GM12878 (cell line): ENCODE data around the gene ELAVL1. TPM values are rescaled to one million over a fixed set of nuclear protein-coding genes. Genes with fewer than 3 reads are reported as not detected.

ENCODE experiments used
- CBFB ChIP-seq: IDR thresholded peaks from 2 replicates; pipeline ENCODE4 v1.6.1; 2016; ENCODE audit warnings: antibody characterized with exemption, low read depth
- ETV6 ChIP-seq, 2 experiments: fragments of 450-650 bp in 1 of 2; IDR thresholded peaks in 1 of 2; conservative IDR thresholded peaks in 1 of 2; 2 replicates each; pipeline ENCODE4 v1.6.1; 2014; ENCODE audit warnings: antibody characterized with exemption in 1 of 2, borderline replicate concordance in 1 of 2, low read depth in 1 of 2, mild to moderate bottlenecking in 1 of 2, moderate library complexity in 1 of 2
- GABPA ChIP-seq: IDR thresholded peaks from 2 replicates; pipeline ENCODE4 v1.6.1; 2014; ENCODE audit warnings: antibody characterized with exemption, low read depth, mild to moderate bottlenecking, inconsistent platforms
- POLR2AphosphoS5 ChIP-seq: IDR thresholded peaks from 2 replicates; pipeline ENCODE4 v1.6.1; 2011; ENCODE audit warnings: mild to moderate bottlenecking, low read length, inconsistent platforms
- SUPT20H ChIP-seq: IDR thresholded peaks from 2 replicates; pipeline ENCODE4 v1.6.1; 2011; ENCODE audit warnings: low read depth, mild to moderate bottlenecking, low read length, moderate library complexity, borderline replicate concordance; ENCODE audit not compliant: control insufficient read depth
- ZNF207 ChIP-seq: fragments of 450-650 bp; IDR thresholded peaks from 2 replicates; pipeline ENCODE4 v1.6.1; 2014; ENCODE audit warnings: antibody characterized with exemption, mild to moderate bottlenecking, borderline replicate concordance
- polyA plus RNA-seq, 11 experiments: library from polyadenylated mRNA; depleted of rRNA in 4 of 11; unstranded in 6 of 11; stranded (reverse) in 5 of 11; fragments of >200 nt; fragmentation: Nextera tagmentation in 4 of 11; fragmentation: Illumina TruSeq in 1 of 11; extraction: Ambion mirVana in 4 of 11; extraction: Trizol in 1 of 11; gene quantifications; 1 replicate in 1 of 11; 2 replicates in 10 of 11; pipeline versions ENCODE4 v1.2.1 to v1.2.3, GENCODE V29; 2011 to 2016; ENCODE audit warnings: inconsistent platforms in 2 of 11, missing spikeins in 2 of 11, low read depth in 1 of 11
- total RNA-seq, 4 experiments: library from RNA; depleted of rRNA in 3 of 4; stranded (reverse); fragments of >200 nt in 3 of 4; fragmentation: Illumina TruSeq in 1 of 4; extraction: Trizol in 1 of 4; gene quantifications; 2 replicates each; pipeline versions ENCODE4 v1.2.1 to v1.2.3, GENCODE V29; 2013 to 2021
- TF ChIP-seq, protein P1 (sequence below): fragments of 450-650 bp; IDR thresholded peaks from 2 replicates; pipeline ENCODE4 v1.6.1; 2016; ENCODE audit warnings: mild to moderate bottlenecking
- TF ChIP-seq, protein P2 (sequence below): IDR thresholded peaks from 2 replicates; pipeline ENCODE4 v1.6.1; 2012; ENCODE audit warnings: low read depth, low read length, improper control_type of control experiment
- TF ChIP-seq, protein P3 (sequence below): fragments of 450-650 bp; IDR thresholded peaks from 2 replicates; pipeline ENCODE4 v1.6.1; 2016; ENCODE audit warnings: mild to moderate bottlenecking
- TF ChIP-seq, protein P4 (sequence below): fragments of 450-650 bp; IDR thresholded peaks from 2 replicates; pipeline ENCODE4 v1.6.1; 2017; ENCODE audit warnings: borderline replicate concordance

ELAVL1 gene
- total and polyA plus RNA-seq, 10 of the 15 experiments (the other 5 are each of a cell fraction or from before 2014, with no cell fraction given), result 7.4 to 155 (median 70.3) TPM

DNA sequence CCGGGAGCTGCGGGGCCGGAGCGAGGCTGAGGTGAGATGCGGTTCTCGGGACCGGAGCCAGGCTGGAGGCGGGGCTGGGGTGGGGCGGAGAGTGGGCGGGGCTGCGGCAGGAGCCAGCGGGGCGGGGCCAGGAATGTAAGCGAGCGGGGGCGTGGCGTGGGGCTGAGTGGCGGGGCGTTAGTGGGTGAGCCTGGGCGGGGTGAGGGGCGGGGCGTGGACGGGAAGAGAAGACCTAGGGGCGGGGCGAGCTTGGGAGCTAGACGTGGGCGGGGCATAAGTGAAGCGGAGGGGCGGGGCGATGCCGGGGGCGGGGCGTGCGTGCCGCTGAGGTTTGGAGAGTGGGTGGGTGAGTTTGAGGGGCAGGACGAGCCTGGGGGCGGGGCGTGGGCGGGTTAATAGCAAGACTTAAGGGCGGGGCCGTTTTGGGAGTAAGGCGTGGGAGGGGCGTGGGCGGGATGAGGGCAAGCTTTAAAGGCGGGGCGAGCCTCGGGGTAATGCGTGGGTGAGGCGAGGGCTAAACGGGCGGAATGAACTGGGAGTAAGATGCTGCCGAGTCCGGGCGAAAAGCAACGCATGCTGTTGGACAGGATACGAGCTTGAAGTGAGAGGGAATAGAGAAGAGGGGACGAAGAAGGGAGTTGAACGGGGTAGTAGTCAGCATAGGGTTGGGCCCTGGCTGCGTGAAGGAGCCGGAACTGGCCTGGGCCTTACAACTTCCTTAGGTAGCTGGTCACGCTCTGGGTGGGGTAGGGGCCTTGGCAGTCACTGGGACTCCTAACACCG is 84.7 kb downstream of the ELAVL1 start (continued):
- TF ChIP-seq SUPT20H, result no peak
- TF ChIP-seq, protein P1, sequence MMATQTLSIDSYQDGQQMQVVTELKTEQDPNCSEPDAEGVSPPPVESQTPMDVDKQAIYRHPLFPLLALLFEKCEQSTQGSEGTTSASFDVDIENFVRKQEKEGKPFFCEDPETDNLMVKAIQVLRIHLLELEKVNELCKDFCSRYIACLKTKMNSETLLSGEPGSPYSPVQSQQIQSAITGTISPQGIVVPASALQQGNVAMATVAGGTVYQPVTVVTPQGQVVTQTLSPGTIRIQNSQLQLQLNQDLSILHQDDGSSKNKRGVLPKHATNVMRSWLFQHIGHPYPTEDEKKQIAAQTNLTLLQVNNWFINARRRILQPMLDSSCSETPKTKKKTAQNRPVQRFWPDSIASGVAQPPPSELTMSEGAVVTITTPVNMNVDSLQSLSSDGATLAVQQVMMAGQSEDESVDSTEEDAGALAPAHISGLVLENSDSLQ, result peak; percentile 53
- TF ChIP-seq, protein P2, sequence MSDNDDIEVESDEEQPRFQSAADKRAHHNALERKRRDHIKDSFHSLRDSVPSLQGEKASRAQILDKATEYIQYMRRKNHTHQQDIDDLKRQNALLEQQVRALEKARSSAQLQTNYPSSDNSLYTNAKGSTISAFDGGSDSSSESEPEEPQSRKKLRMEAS, result 0 out of 2 replicates have a peak, but pooled peaks have one; percentile 49
- no peak for TF ChIP-seq GABPA
- TF ChIP-seq, protein P3, sequence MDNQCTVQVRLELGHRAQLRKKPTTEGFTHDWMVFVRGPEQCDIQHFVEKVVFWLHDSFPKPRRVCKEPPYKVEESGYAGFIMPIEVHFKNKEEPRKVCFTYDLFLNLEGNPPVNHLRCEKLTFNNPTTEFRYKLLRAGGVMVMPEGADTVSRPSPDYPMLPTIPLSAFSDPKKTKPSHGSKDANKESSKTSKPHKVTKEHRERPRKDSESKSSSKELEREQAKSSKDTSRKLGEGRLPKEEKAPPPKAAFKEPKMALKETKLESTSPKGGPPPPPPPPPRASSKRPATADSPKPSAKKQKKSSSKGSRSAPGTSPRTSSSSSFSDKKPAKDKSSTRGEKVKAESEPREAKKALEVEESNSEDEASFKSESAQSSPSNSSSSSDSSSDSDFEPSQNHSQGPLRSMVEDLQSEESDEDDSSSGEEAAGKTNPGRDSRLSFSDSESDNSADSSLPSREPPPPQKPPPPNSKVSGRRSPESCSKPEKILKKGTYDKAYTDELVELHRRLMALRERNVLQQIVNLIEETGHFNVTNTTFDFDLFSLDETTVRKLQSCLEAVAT, result peak; percentile 52; the same call in 1 of the 2 replicates
- no peak for TF ChIP-seq ETV6 (conservative IDR thresholded peaks at IDR 0.05 in 1 of 2, IDR thresholded peaks at IDR 0.05 in 1 of 2; ENCODE audit: borderline replicate concordance in 1 of 2, low read depth in 1 of 2)
- TF ChIP-seq, protein P4, sequence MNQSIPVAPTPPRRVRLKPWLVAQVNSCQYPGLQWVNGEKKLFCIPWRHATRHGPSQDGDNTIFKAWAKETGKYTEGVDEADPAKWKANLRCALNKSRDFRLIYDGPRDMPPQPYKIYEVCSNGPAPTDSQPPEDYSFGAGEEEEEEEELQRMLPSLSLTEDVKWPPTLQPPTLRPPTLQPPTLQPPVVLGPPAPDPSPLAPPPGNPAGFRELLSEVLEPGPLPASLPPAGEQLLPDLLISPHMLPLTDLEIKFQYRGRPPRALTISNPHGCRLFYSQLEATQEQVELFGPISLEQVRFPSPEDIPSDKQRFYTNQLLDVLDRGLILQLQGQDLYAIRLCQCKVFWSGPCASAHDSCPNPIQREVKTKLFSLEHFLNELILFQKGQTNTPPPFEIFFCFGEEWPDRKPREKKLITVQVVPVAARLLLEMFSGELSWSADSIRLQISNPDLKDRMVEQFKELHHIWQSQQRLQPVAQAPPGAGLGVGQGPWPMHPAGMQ, result no peak
- TF ChIP-seq CBFB, result no peak
- 0 out of 2 replicates have a peak, but pooled peaks have one; percentile 38 for TF ChIP-seq ZNF207
- no peak for TF ChIP-seq POLR2AphosphoS5
